ENCODE data around the gene SLC24A1.

Gene SLC24A1

GRCh38 chr15:65653801-65654521 lies 32.2 kb downstream of the SLC24A1 start:
- DNase-seq = no peak

GRCh38 chr15:65655026-65655425 lies 33.3 kb downstream of the SLC24A1 start:
- no peak for DNase-seq

- DNase-seq = no peak
These were observed 33.7 kb downstream of the SLC24A1 start for GRCh38 chr15:65655457-65655856.

GRCh38 chr15:65659502-65660052 lies 37.8 kb downstream of the SLC24A1 start:
- DNase-seq = no peak

GRCh38 chr15:65660927-65661326 lies 39.2 kb downstream of the SLC24A1 start:
- no peak for DNase-seq

- DNase-seq = no peak
These were observed 41.8 kb downstream of the SLC24A1 start for GRCh38 chr15:65663521-65663920.

GRCh38 chr15:65666257-65666656 lies 44.5 kb downstream of the SLC24A1 start:
- DNase-seq = no peak

- DNase-seq = no peak
These were observed 53.8 kb downstream of the SLC24A1 start for GRCh38 chr15:65675551-65675950.

GRCh38 chr15:65676123-65676522 lies 54.4 kb downstream of the SLC24A1 start:
- no peak for DNase-seq

- DNase-seq = no peak
These were observed 58.8 kb downstream of the SLC24A1 start for GRCh38 chr15:65680544-65680943.

GRCh38 chr15:65682404-65682911 lies 60.7 kb downstream of the SLC24A1 start:
- DNase-seq = no peak

GRCh38 chr15:65688462-65688861 lies 66.7 kb downstream of the SLC24A1 start:
- no peak for DNase-seq

GRCh38 chr15:65690173-65690572 lies 68.4 kb downstream of the SLC24A1 start:
- DNase-seq = no peak

GRCh38 chr15:65690778-65691177 lies 69.0 kb downstream of the SLC24A1 start:
- DNase-seq = no peak

- no peak for DNase-seq
These were observed 73.3 kb downstream of the SLC24A1 start for GRCh38 chr15:65695081-65695480.

Measured in T1000 (cell line).